Measurements from ENCODE around the gene ZNF638.

ZNF638 gene

GRCh38 chr2:71360434-71360975, 28.9 kb downstream of the ZNF638 start:
- Histone ChIP-seq H3K79me2 (ENCODE audit: low read length) (peaks cover 61% of the 10 kb centered on the region), H3K4me1 (ENCODE audit: low read length) (peaks cover 10% of the 10 kb centered on the region), H3K36me3 (replicated peaks; ENCODE audit: low read depth, low read length) (peaks cover 62% of the 10 kb centered on the region), H3K9me3 (ENCODE audit: insufficient read depth, low read length) (no peaks in the 10 kb centered on the region), H3K9ac (ENCODE audit: low read length) (no peak overlapping the region), H4K20me1 (ENCODE audit: insufficient read depth, low read length) (peaks cover 62% of the 10 kb centered on the region), H3K27ac (ENCODE audit: low read length) (no peak overlapping the region), H3K4me3 (ENCODE audit: low read length) (no peak overlapping the region), H3K27me3 (ENCODE audit: low read depth, low read length) (no peaks in the 10 kb centered on the region), H3K4me2 (ENCODE audit: low read length) (no peak overlapping the region), H2AFZ (ENCODE audit: low read depth, low read length) (no peak overlapping the region)
- TF ChIP-seq CTCF (IDR thresholded peaks at IDR 0.05; ENCODE audit: low read depth, low read length), result no peak
- TF ChIP-seq EZH2phosphoT487 (IDR thresholded peaks at IDR 0.05; ENCODE audit: low read depth), result no peak

- Histone ChIP-seq H2AFZ (ENCODE audit: low read depth, low read length) (no peak overlapping the region), H3K27me3 (ENCODE audit: low read depth, low read length) (no peaks in the 10 kb centered on the region), H4K20me1 (ENCODE audit: insufficient read depth, low read length) (peaks cover 56% of the 10 kb centered on the region), H3K36me3 (replicated peaks; ENCODE audit: low read depth, low read length) (peaks cover 63% of the 10 kb centered on the region), H3K9ac (ENCODE audit: low read length) (no peak overlapping the region), H3K4me2 (ENCODE audit: low read length) (peak overlapping the region; percentile 3; the same call in 1 of the 2 replicates), H3K4me1 (ENCODE audit: low read length) (peaks cover 10% of the 10 kb centered on the region), H3K4me3 (ENCODE audit: low read length) (no peak overlapping the region), H3K79me2 (ENCODE audit: low read length) (peaks cover 52% of the 10 kb centered on the region), H3K27ac (ENCODE audit: low read length) (no peak overlapping the region), H3K9me3 (ENCODE audit: insufficient read depth, low read length) (no peaks in the 10 kb centered on the region)
- TF ChIP-seq EZH2phosphoT487 (IDR thresholded peaks at IDR 0.05; ENCODE audit: low read depth) (no peak), CTCF (IDR thresholded peaks at IDR 0.05; ENCODE audit: low read depth, low read length) (no peak)
These were observed 30.0 kb downstream of the ZNF638 start for GRCh38 chr2:71361631-71362030.

- H3K4me2 ChIP-seq (ENCODE audit: low read length), result no peak overlapping the region
- TF ChIP-seq EZH2phosphoT487 (IDR thresholded peaks at IDR 0.05; ENCODE audit: low read depth) (no peak), CTCF (IDR thresholded peaks at IDR 0.05; ENCODE audit: low read depth, low read length) (no peak)
- peaks cover 48% of the 10 kb centered on the region for H4K20me1 ChIP-seq (ENCODE audit: insufficient read depth, low read length)
- no peak overlapping the region for H3K9ac ChIP-seq (ENCODE audit: low read length)
- H2AFZ ChIP-seq (ENCODE audit: low read depth, low read length), result no peak overlapping the region
- peaks cover 44% of the 10 kb centered on the region for H3K79me2 ChIP-seq (ENCODE audit: low read length)
- H3K4me3 ChIP-seq (ENCODE audit: low read length), result no peak overlapping the region
- peaks cover 55% of the 10 kb centered on the region for H3K36me3 ChIP-seq (replicated peaks; ENCODE audit: low read depth, low read length)
- H3K27me3 ChIP-seq (ENCODE audit: low read depth, low read length), result no peaks in the 10 kb centered on the region
- H3K9me3 ChIP-seq (ENCODE audit: insufficient read depth, low read length), result no peaks in the 10 kb centered on the region
- H3K4me1 ChIP-seq (ENCODE audit: low read length), result peaks cover 10% of the 10 kb centered on the region
- no peak overlapping the region for H3K27ac ChIP-seq (ENCODE audit: low read length)
These were observed 30.9 kb downstream of the ZNF638 start for GRCh38 chr2:71362447-71362846.

GRCh38 chr2:71370015-71370414, 38.4 kb downstream of the ZNF638 start:
- 0 out of 2 replicates have a peak, but pooled peaks cover 11% of the 10 kb centered on the region for H4K20me1 ChIP-seq (ENCODE audit: insufficient read depth, low read length)
- H3K27me3 ChIP-seq (ENCODE audit: low read depth, low read length), result no peaks in the 10 kb centered on the region
- no peak overlapping the region for H3K27ac ChIP-seq (ENCODE audit: low read length)
- H3K4me1 ChIP-seq (ENCODE audit: low read length), result no peaks in the 10 kb centered on the region
- no peak overlapping the region for H3K4me3 ChIP-seq (ENCODE audit: low read length)
- TF ChIP-seq CTCF (IDR thresholded peaks at IDR 0.05; ENCODE audit: low read depth, low read length) (no peak), EZH2phosphoT487 (IDR thresholded peaks at IDR 0.05; ENCODE audit: low read depth) (no peak)
- no peak overlapping the region for H3K9ac ChIP-seq (ENCODE audit: low read length)
- no peak overlapping the region for H2AFZ ChIP-seq (ENCODE audit: low read depth, low read length)
- H3K4me2 ChIP-seq (ENCODE audit: low read length), result no peak overlapping the region
- H3K79me2 ChIP-seq (ENCODE audit: low read length), result peaks cover 5% of the 10 kb centered on the region; the same call in 1 of the 2 replicates
- H3K36me3 ChIP-seq (replicated peaks; ENCODE audit: low read depth, low read length), result peaks cover 20% of the 10 kb centered on the region
- H3K9me3 ChIP-seq (ENCODE audit: insufficient read depth, low read length), result no peaks in the 10 kb centered on the region

Measured in OCI-LY3 (cell line).